SK-MEL-5 (cell line): ENCODE measurements around the gene RNF186. TPM values are rescaled to one million over a fixed set of nuclear protein-coding genes. Genes with fewer than 3 reads are reported as not detected.
"Not testable (repeated sequence)": the region's sequence is repeated elsewhere in the genome, so short reads cannot be mapped to it uniquely, and the experiment has no call there.

Experiments used
- DNase-seq: peaks from one replicate; pipeline ENCODE4 v3.0.0-alpha.2; 2016; ENCODE audit warnings: low read depth, low spot score
- in situ Hi-C: cut with HindIII; loops from 2 replicates; pipeline ENCODE4 v1.10.0; 2016; ENCODE audit warnings: low sequenced_read_pairs, high pct_unique_total_duplicates, low pct_unique_long_range_greater_than_20kb
- total RNA-seq: library from RNA; depleted of rRNA; stranded (reverse); fragments of >200 nt; shearing (Covaris generic); gene quantifications from 2 replicates; pipeline ENCODE4 v1.2.3, GENCODE V29; 2014

Gene RNF186
- total RNA-seq, 1 experiment from 2014 or later: not detected

- in situ Hi-C loops: no loop called here
- no peak for DNase-seq
Observed at GRCh38 chr1:19802269-19802668, 12.8 kb downstream of the RNF186 start.

GRCh38 chr1:19800076-19800804, 14.8 kb downstream of the RNF186 start:
- DNase-seq: peak; percentile 51
- in situ Hi-C loops: no loop called here

- in situ Hi-C loops: no loop called here
- peak; percentile 40 for DNase-seq
Observed at GRCh38 chr1:19799230-19800075, 15.6 kb downstream of the RNF186 start, which contains the start of gene TMCO4. TSS of gene TMCO4 (minus strand) at chr1:19799916. CDS start at chr1:19780758, 19,158 bp downstream.

GRCh38 chr1:19798486-19799229, 16.4 kb downstream of the RNF186 start:
- in situ Hi-C loops: no loop called here
- DNase-seq: no peak

- in situ Hi-C loops: no loop called here
Observed at GRCh38 chr1:19797827-19798226, 17.3 kb downstream of the RNF186 start.

GRCh38 chr1:19794583-19794982, 20.5 kb downstream of the RNF186 start:
- DNase-seq: no peak
- in situ Hi-C loops: no loop called here

More at GRCh38 chr1:19797827-19798226, 17.3 kb downstream of the RNF186 start:
- no peak for DNase-seq

GRCh38 chr1:19793360-19794046, 21.6 kb downstream of the RNF186 start:
- in situ Hi-C loops: no loop called here
- DNase-seq: no peak

GRCh38 chr1:19792237-19793002, 22.7 kb downstream of the RNF186 start:
- in situ Hi-C loops: no loop called here

GRCh38 chr1:19790061-19790975, 24.8 kb downstream of the RNF186 start:
- DNase-seq, in situ Hi-C loops: not testable (repeated sequence)

More at GRCh38 chr1:19792237-19793002, 22.7 kb downstream of the RNF186 start:
- peak; percentile 22 for DNase-seq

- no peak for DNase-seq
- in situ Hi-C loops: no loop called here
Observed at GRCh38 chr1:19786988-19787423, 28.1 kb downstream of the RNF186 start.

- in situ Hi-C loops: no loop called here
- no peak for DNase-seq
Observed at GRCh38 chr1:19785660-19786059, 29.4 kb downstream of the RNF186 start.

- no peak for DNase-seq
- in situ Hi-C loops: no loop called here
Observed at GRCh38 chr1:19780267-19780877, 34.7 kb downstream of the RNF186 start.

- no peak for DNase-seq
- in situ Hi-C loops: no loop called here
Observed at GRCh38 chr1:19776933-19777332, 38.1 kb downstream of the RNF186 start.

GRCh38 chr1:19776287-19776686, 38.8 kb downstream of the RNF186 start:
- in situ Hi-C loops: no loop called here
- no peak for DNase-seq

GRCh38 chr1:19775831-19776230, 39.3 kb downstream of the RNF186 start:
- DNase-seq: no peak
- in situ Hi-C loops: no loop called here
